Neural cell (in vitro differentiated cells): ENCODE data around the gene PFN3. TPM values are rescaled to one million over a fixed set of nuclear protein-coding genes. Genes with fewer than 3 reads are reported as not detected.
A peak's percentile ranks its signal among the peaks of the same experiment; 100 is the strongest.

ENCODE experiments used
- H2AFZ ChIP-seq: fragments of 200-600, 300-800 bp; sonication (generic), shearing (Covaris generic); 2 replicates; pipeline ENCODE4 v1.6.0; 2014; ENCODE audit warnings: low read depth, mild to moderate bottlenecking, antibody characterized with exemption, low read length, moderate library complexity
- H3F3A ChIP-seq: fragments of 200-600 bp; shearing (Covaris generic); 2 replicates; pipeline ENCODE4 v1.6.1; 2016; ENCODE audit warnings: mild to moderate bottlenecking, moderate library complexity, mixed read lengths, antibody characterized with exemption, low read length; ENCODE audit not compliant: insufficient read depth, poor library complexity, severe bottlenecking
- H3K27ac ChIP-seq: fragments of 200-600, 300-800 bp; sonication (generic), shearing (Covaris generic); 2 replicates; pipeline ENCODE4 v1.5.1; 2014; ENCODE audit warnings: mild to moderate bottlenecking, low read length, moderate library complexity
- H3K27me3 ChIP-seq: fragments of 300-800, 200-600 bp; sonication (generic), shearing (Covaris generic); 2 replicates; pipeline ENCODE4 v1.6.0; 2014; ENCODE audit warnings: mild to moderate bottlenecking, low read depth, low read length, moderate library complexity; ENCODE audit not compliant: insufficient read depth
- H3K36me3 ChIP-seq: fragments of 300-800, 200-600 bp; sonication (generic), shearing (Covaris generic); 2 replicates; pipeline ENCODE4 v1.5.1; 2014; ENCODE audit warnings: mild to moderate bottlenecking, antibody characterized with exemption, low read length, moderate library complexity; ENCODE audit not compliant: insufficient read depth
- H3K4me2 ChIP-seq: fragments of 300-800, 200-600 bp; sonication (generic), shearing (Covaris generic); 2 replicates; pipeline ENCODE4 v1.6.0; 2014; ENCODE audit warnings: mild to moderate bottlenecking, low read length
- H3K4me3 ChIP-seq: fragments of 300-800, 200-600 bp; sonication (generic), shearing (Covaris generic); 2 replicates; pipeline ENCODE4 v1.5.1; 2014; ENCODE audit warnings: mild to moderate bottlenecking, low read length, moderate library complexity
- H3K79me2 ChIP-seq: fragments of 200-600 bp; shearing (Covaris generic); replicated peaks from 2 replicates; pipeline ENCODE4 v1.6.0; 2014; ENCODE audit warnings: mild to moderate bottlenecking, low read length, moderate library complexity; ENCODE audit not compliant: insufficient read depth
- H3K9ac ChIP-seq: fragments of 300-800, 200-600 bp; sonication (generic), shearing (Covaris generic); 2 replicates; pipeline ENCODE4 v1.6.1; 2016; ENCODE audit warnings: mild to moderate bottlenecking, low read length, mixed read lengths
- H3K9me2 ChIP-seq: fragments of 200-600 bp; shearing (Covaris generic); 2 replicates; pipeline ENCODE4 v1.6.1; 2016; ENCODE audit warnings: mild to moderate bottlenecking, low read length, mixed read lengths; ENCODE audit not compliant: insufficient read depth
- H3K9me3 ChIP-seq: fragments of 200-600, 300-800 bp; sonication (generic), shearing (Covaris generic); 2 replicates; pipeline ENCODE4 v1.6.1; 2016; ENCODE audit warnings: mild to moderate bottlenecking, mixed run types, low read length, moderate library complexity, mixed read lengths
- H4K20me1 ChIP-seq: fragments of 200-600 bp; shearing (Covaris generic); 2 replicates; pipeline ENCODE4 v1.6.1; 2016; ENCODE audit warnings: mild to moderate bottlenecking, mixed run types; ENCODE audit not compliant: insufficient read depth
- CTCF ChIP-seq: fragments of 450-650 bp; IDR thresholded peaks from 2 replicates; pipeline ENCODE4 v1.5.1; 2014; ENCODE audit warnings: antibody characterized with exemption, mild to moderate bottlenecking, moderate library complexity; ENCODE audit not compliant: poor library complexity, severe bottlenecking
- EP300 ChIP-seq: fragments of 450-650 bp; conservative IDR thresholded peaks from 2 replicates; pipeline ENCODE4 v1.6.1; 2014; ENCODE audit warnings: antibody characterized with exemption, mild to moderate bottlenecking, moderate library complexity; ENCODE audit not compliant: poor library complexity, severe bottlenecking
- EZH2 ChIP-seq: fragments of 200-600, 300-800 bp; shearing (Covaris generic), sonication (generic); IDR thresholded peaks from 2 replicates; pipeline ENCODE4 v1.6.1; 2014; ENCODE audit warnings: antibody characterized with exemption, low read length, borderline replicate concordance, mild to moderate bottlenecking; ENCODE audit not compliant: insufficient read depth, poor library complexity, severe bottlenecking
- MXI1 ChIP-seq: fragments of 450-650 bp; conservative IDR thresholded peaks from 2 replicates; pipeline ENCODE4 v1.6.1; 2014; ENCODE audit warnings: antibody characterized with exemption, mild to moderate bottlenecking; ENCODE audit not compliant: poor library complexity, severe bottlenecking
- POLR2AphosphoS5 ChIP-seq: IDR thresholded peaks from 2 replicates; pipeline ENCODE4 v1.6.1; 2012
- RAD21 ChIP-seq: fragments of 450-650 bp; conservative IDR thresholded peaks from 2 replicates; pipeline ENCODE4 v1.6.1; 2014; ENCODE audit warnings: antibody characterized with exemption, mild to moderate bottlenecking, moderate library complexity
- REST ChIP-seq: IDR thresholded peaks from 2 replicates; pipeline ENCODE4 v1.6.1; 2012; ENCODE audit warnings: borderline replicate concordance
- SMC3 ChIP-seq: fragments of 450-650 bp; conservative IDR thresholded peaks from 2 replicates; pipeline ENCODE4 v1.6.1; 2014; ENCODE audit warnings: antibody characterized with exemption, mild to moderate bottlenecking, moderate library complexity; ENCODE audit not compliant: poor library complexity
- TAF1 ChIP-seq: IDR thresholded peaks from 2 replicates; pipeline ENCODE4 v1.6.1; 2012; ENCODE audit warnings: low read depth
- polyA minus RNA-seq: library from RNA; depleted of rRNA, polyadenylated mRNA; stranded (reverse); fragments of >200 nt; gene quantifications from 2 replicates; pipeline ENCODE4 v1.2.3, GENCODE V29; 2014
- polyA plus RNA-seq: library from polyadenylated mRNA; depleted of rRNA; stranded (reverse); fragments of >200 nt; gene quantifications from 2 replicates; pipeline ENCODE4 v1.2.3, GENCODE V29; 2014

The PFN3 gene
- not detected in 2 replicates for polyA plus RNA-seq
- polyA minus RNA-seq = not detected in 2 replicates

- Histone ChIP-seq H3K9me3 (no peaks in the 10 kb centered on the region), H3F3A (no peaks in the 10 kb centered on the region), H3K36me3 (no peaks in the 10 kb centered on the region), H3K27me3 (peaks cover 42% of the 10 kb centered on the region), H3K79me2 (no peaks in the 10 kb centered on the region), H3K27ac (no peak within 1 kb of the TSS), H3K4me2 (no peak within 1 kb of the TSS), H2AFZ (no peak within 1 kb of the TSS), H3K4me3 (no peak within 1 kb of the TSS), H3K9ac (no peak within 1 kb of the TSS), H4K20me1 (no peaks in the 10 kb centered on the region), H3K9me2 (no peaks in the 10 kb centered on the region)
- TF ChIP-seq EZH2 (no peak), MXI1 (no peak), REST (no peak), TAF1 (no peak), EP300 (no peak), SMC3 (no peak), POLR2AphosphoS5 (no peak), RAD21 (no peak), CTCF (no peak)
Measured at GRCh38 chr5:177399997-177400868, at the start of gene PFN3. Gene PFN3, minus strand, starts transcription at chr5:177400661. Its CDS starts 85 bp downstream, at chr5:177400576.

- TF ChIP-seq POLR2AphosphoS5 (peak; percentile 7), EZH2 (no peak), CTCF (no peak), REST (no peak), RAD21 (no peak)
- H3K27me3 ChIP-seq = no peaks in the 10 kb centered on the region
- H3K9ac ChIP-seq = peak overlapping the region; percentile 91
- peak overlapping the region; percentile 97 for H3K4me3 ChIP-seq
- H3K27ac ChIP-seq = no peak overlapping the region
- peak overlapping the region; percentile 92 for H3K4me2 ChIP-seq
- H4K20me1 ChIP-seq = no peaks in the 10 kb centered on the region
- no peaks in the 10 kb centered on the region for H3K9me2 ChIP-seq
- peaks cover 36% of the 10 kb centered on the region for H3K79me2 ChIP-seq
- H3K9me3 ChIP-seq = no peaks in the 10 kb centered on the region
- H2AFZ ChIP-seq = no peak overlapping the region
- H3F3A ChIP-seq = no peaks in the 10 kb centered on the region
- no peaks in the 10 kb centered on the region for H3K36me3 ChIP-seq
Measured at GRCh38 chr5:177449140-177450061, 48.9 kb upstream of the PFN3 start.
